Astrocyte (in vitro differentiated cells and primary cell): ENCODE results near the gene AP5S1. TPM values are rescaled to one million over a fixed set of nuclear protein-coding genes. Genes with fewer than 3 reads are reported as not detected.

Experiments used
- DNase-seq: peaks from one replicate; pipeline ENCODE4 v3.0.0-alpha.2; 2010; ENCODE audit warnings: low read depth
- FAIRE-seq: peaks from 2 replicates; lab custom pipeline; 2011; peaks lifted over from hg19 to GRCh38; lab: Jason Lieb, UNC
- H2AFZ ChIP-seq: 2 replicates; pipeline ENCODE4 v1.6.0; 2012; ENCODE audit warnings: low read depth, low read length, inconsistent platforms
- H3K27ac ChIP-seq: 2 replicates; pipeline ENCODE4 v1.5.1; 2011; ENCODE audit warnings: low read depth, low read length, inconsistent platforms
- H3K27me3 ChIP-seq: 2 replicates; pipeline ENCODE4 v1.6.0; 2011; ENCODE audit warnings: low read length, inconsistent platforms; ENCODE audit not compliant: insufficient read depth
- H3K36me3 ChIP-seq: 2 replicates; pipeline ENCODE4 v1.5.1; 2011; ENCODE audit warnings: low read length, inconsistent platforms; ENCODE audit not compliant: insufficient read depth
- H3K4me1 ChIP-seq: 2 replicates; pipeline ENCODE4 v1.5.1; 2011; ENCODE audit warnings: low read length, inconsistent platforms; ENCODE audit not compliant: insufficient read depth
- H3K4me2 ChIP-seq: 2 replicates; pipeline ENCODE4 v1.6.0; 2012; ENCODE audit warnings: low read length, inconsistent platforms
- H3K4me3 ChIP-seq: 2 replicates; pipeline ENCODE4 v1.5.1; 2011; ENCODE audit warnings: low read depth, mild to moderate bottlenecking, low read length, inconsistent platforms; ENCODE audit not compliant: insufficient read depth
- H3K79me2 ChIP-seq: 2 replicates; pipeline ENCODE4 v1.6.0; 2012; ENCODE audit warnings: mild to moderate bottlenecking, low read length, inconsistent platforms; ENCODE audit not compliant: insufficient read depth
- H3K9ac ChIP-seq: 2 replicates; pipeline ENCODE4 v1.6.0; 2012; ENCODE audit warnings: mild to moderate bottlenecking, low read length, inconsistent platforms
- H3K9me3 ChIP-seq: 2 replicates; pipeline ENCODE4 v1.5.1; 2012; ENCODE audit warnings: low read depth, mild to moderate bottlenecking, low read length, inconsistent platforms; ENCODE audit not compliant: insufficient read depth
- H4K20me1 ChIP-seq: 2 replicates; pipeline ENCODE4 v1.6.0; 2012; ENCODE audit warnings: low read length, inconsistent platforms; ENCODE audit not compliant: insufficient read depth
- H3K27ac Mint-ChIP-seq: one replicate; pipeline ENCODE4 v1.8.0; 2021; ENCODE audit warnings: mild to moderate bottlenecking, mixed read lengths; ENCODE audit not compliant: unreplicated experiment
- H3K27me3 Mint-ChIP-seq: one replicate; pipeline ENCODE4 v1.8.0; 2021; ENCODE audit warnings: low read depth, mixed read lengths; ENCODE audit not compliant: unreplicated experiment
- H3K36me3 Mint-ChIP-seq: one replicate; pipeline ENCODE4 v1.8.0; 2021; ENCODE audit warnings: low read depth, mixed read lengths; ENCODE audit not compliant: unreplicated experiment
- H3K4me1 Mint-ChIP-seq: one replicate; pipeline ENCODE4 v1.8.0; 2021; ENCODE audit warnings: low read depth, mixed read lengths; ENCODE audit not compliant: unreplicated experiment
- H3K4me3 Mint-ChIP-seq: one replicate; pipeline ENCODE4 v1.8.0; 2021; ENCODE audit warnings: mild to moderate bottlenecking, moderate library complexity, mixed read lengths; ENCODE audit not compliant: unreplicated experiment
- H3K9me3 Mint-ChIP-seq: one replicate; pipeline ENCODE4 v1.8.0; 2021; ENCODE audit warnings: mild to moderate bottlenecking, mixed read lengths; ENCODE audit not compliant: unreplicated experiment
- CTCF ChIP-seq: IDR thresholded peaks from 2 replicates; pipeline ENCODE4 v1.5.1; 2011; ENCODE audit warnings: low read depth, mild to moderate bottlenecking, inconsistent platforms, low read length, moderate library complexity; ENCODE audit not compliant: insufficient read depth
- EZH2 ChIP-seq: IDR thresholded peaks from 2 replicates; pipeline ENCODE4 v1.6.1; 2012; ENCODE audit warnings: mild to moderate bottlenecking, low read length, inconsistent platforms; ENCODE audit not compliant: insufficient read depth
- total RNA-seq: library from RNA; stranded (reverse); gene quantifications from 2 replicates; pipeline ENCODE4 v1.2.1, GENCODE V29; 2021

Gene AP5S1
- total RNA-seq, 1 donor from 2014 or later, result 12.6 TPM

DNA sequence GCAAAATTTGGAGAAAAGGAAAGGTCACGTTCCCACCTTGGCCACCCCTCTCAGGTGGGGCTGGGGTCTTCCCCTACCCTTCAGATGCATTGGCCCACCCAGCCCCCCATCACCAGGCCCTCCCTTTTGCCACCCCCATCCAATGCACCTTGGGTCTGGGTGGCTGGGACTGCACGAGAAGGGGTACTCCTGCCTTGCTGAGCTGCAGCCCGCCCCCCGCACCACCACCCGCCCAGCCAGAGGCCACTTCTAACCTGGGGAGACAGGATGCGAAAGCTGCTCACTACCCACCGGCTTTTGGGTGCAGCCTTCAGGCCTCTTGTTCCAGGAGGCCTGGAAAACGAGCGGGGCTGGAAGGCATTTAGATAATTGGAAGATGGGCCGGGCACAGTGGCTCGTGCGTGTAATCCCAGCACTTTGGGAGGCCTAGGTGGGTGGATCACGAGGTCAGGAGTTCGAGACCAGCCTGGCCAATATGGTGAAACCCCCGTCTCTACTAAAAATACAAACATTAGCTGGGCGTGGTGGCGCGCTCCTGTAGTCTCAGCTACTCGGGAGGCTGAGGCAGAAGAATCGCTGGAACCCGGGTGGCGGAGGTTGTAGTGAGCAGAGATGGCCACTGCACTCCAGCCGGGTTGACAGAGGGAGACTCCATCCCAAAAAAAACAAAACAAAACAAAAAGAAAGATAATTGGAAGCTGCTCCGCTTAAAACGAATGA is 25.5 kb upstream of the AP5S1 start:
- Histone ChIP-seq H3K9ac (peak overlapping the region; percentile 87), H3K4me3 (peak overlapping the region; percentile 65), H3K79me2 (peaks cover 30% of the 10 kb centered on the region), H3K36me3 (no peaks in the 10 kb centered on the region), H3K27ac (peak overlapping the region; percentile 89), H2AFZ (peak overlapping the region; percentile 99), H3K9me3 (no peaks in the 10 kb centered on the region), H4K20me1 (peaks cover 6% of the 10 kb centered on the region), H3K27me3 (no peaks in the 10 kb centered on the region), H3K4me1 (peaks cover 30% of the 10 kb centered on the region), H3K4me2 (peak overlapping the region; percentile 89)
- peaks cover 9% of the 10 kb centered on the region for H3K27me3 Mint-ChIP-seq
- FAIRE-seq (no peak), DNase-seq (no peak)
- H3K4me1 Mint-ChIP-seq, result peaks cover 6% of the 10 kb centered on the region
- TF ChIP-seq CTCF (no peak), EZH2 (no peak)
- peaks cover 3% of the 10 kb centered on the region for H3K36me3 Mint-ChIP-seq
- no peaks in the 10 kb centered on the region for H3K9me3 Mint-ChIP-seq
- H3K27ac Mint-ChIP-seq, result no peak overlapping the region
- peak overlapping the region; percentile 86 for H3K4me3 Mint-ChIP-seq

- Histone ChIP-seq H3K36me3 (peaks cover 3% of the 10 kb centered on the region), H3K27ac (peak within 1 kb of the TSS; percentile 89), H3K4me1 (peaks cover 30% of the 10 kb centered on the region), H3K9me3 (no peaks in the 10 kb centered on the region), H2AFZ (peak within 1 kb of the TSS; percentile 99), H4K20me1 (peaks cover 6% of the 10 kb centered on the region), H3K4me3 (peak within 1 kb of the TSS; percentile 73), H3K27me3 (no peaks in the 10 kb centered on the region), H3K79me2 (peaks cover 34% of the 10 kb centered on the region), H3K4me2 (peak within 1 kb of the TSS; percentile 89), H3K9ac (peak within 1 kb of the TSS; percentile 87)
- H3K9me3 Mint-ChIP-seq, result no peaks in the 10 kb centered on the region
- TF ChIP-seq EZH2, result no peak
- no peak for TF ChIP-seq CTCF
- H3K36me3 Mint-ChIP-seq, result peaks cover 5% of the 10 kb centered on the region
- peak within 1 kb of the TSS; percentile 66 for H3K27ac Mint-ChIP-seq
- FAIRE-seq, result no peak
- DNase-seq, result peak; percentile 73
- H3K4me3 Mint-ChIP-seq, result peak within 1 kb of the TSS; percentile 86
- H3K27me3 Mint-ChIP-seq, result peaks cover 8% of the 10 kb centered on the region
- H3K4me1 Mint-ChIP-seq, result peaks cover 11% of the 10 kb centered on the region
These were observed 24.6 kb upstream of the AP5S1 start, which contains the start of gene CDC25B for GRCh38 chr20:3795511-3796468. Gene CDC25B (plus strand): TSS chr20:3796310. CDS start chr20:3796532, 222 bp downstream.
